NCI-H69 (cell line): ENCODE measurements around the gene MLH3.
"Not testable (repeated sequence)": the region's sequence is repeated elsewhere in the genome, so short reads cannot be mapped to it uniquely, and the experiment has no call there.

ENCODE experiments used
- DNase-seq: peaks from one replicate; lab custom pipeline; 2025; lab: John Stamatoyannopoulos, UW

Gene MLH3

DNA sequence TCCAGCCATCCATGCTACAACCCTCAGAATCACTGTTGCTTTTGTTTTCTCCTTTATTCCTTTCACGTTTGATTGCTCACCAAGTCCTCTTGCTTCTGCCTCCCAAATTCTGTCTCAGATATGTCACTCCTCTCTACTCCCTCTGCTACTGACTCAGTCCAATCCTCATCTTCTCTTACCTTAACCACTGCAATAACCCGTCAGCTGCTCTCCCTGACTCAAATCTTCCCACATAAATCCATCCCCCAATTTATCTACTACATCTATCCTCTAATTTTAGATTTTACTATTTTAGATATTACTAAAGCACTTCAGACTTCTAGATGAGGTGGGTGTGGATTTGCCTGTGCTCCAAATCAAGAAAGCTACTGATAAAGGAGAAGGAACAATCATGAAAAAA, 25.4 kb downstream of the MLH3 start:
- no peak for DNase-seq

DNA sequence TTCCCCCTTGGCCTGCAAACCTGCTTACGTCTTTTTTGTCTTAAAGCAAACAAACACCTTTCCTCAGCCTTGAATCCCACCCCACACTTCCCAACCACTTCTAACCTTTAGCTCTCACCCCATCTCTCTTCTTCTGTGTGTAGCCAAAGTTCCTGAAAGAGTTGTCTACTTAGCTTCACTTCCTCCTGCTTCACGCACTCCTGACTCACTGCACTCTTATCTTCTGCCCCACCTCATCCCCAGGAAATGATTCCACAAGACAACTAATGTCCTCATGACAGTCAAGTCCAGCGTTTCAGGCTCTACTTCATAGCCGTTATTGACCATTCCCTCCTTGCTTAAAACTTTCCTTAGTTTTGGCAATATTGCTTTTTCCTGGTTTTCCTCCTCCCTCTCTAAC, 26.2 kb downstream of the MLH3 start:
- no peak for DNase-seq

GRCh38 chr14:75023108-75023507, 28.2 kb downstream of the MLH3 start:
- DNase-seq: no peak

GRCh38 chr14:75022655-75023054, 28.6 kb downstream of the MLH3 start:
- peak; percentile 56 for DNase-seq

DNA sequence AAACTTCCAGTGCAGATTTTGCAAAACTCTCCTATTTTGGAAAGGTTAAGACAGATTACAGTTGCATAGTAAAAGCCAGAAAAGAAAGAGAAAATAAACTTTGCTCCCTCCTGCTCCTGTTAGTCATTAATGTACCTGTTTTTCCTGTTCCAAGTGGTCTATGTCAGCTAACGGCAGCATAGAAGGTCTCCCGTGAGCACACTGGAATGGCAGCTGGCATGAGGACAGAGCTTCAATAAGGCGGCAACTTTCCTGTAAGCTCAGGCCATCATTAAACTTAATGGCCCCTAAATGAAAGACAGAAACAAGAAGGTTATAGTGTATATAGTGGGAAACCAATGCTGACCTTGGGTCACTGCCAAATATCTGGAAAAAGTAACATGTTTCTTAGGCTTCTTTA, 32.6 kb downstream of the MLH3 start:
- DNase-seq: no peak

DNA sequence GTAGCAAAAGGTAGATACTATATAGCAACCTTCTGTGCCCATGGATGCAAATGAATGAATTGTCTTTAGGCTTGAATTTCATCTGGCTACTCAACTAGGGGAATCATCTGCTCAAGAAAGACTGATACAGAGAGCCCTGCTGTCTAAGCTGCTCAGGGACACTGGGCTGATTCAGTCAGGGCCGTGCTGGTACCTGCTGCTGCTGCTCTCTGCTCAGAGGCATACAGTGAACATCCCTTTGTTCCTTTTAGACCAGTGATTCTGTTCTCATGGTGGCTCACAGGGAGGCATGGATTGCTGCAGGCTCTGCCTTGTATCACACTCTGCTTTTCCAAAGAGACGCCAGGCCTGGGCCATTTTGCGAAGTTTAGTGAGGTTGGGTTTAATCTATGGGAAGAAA, 34.5 kb downstream of the MLH3 start:
- DNase-seq: no peak

- no peak for DNase-seq
These were observed 35.8 kb downstream of the MLH3 start for GRCh38 chr14:75015496-75015895.

GRCh38 chr14:75013290-75013689, 38.0 kb downstream of the MLH3 start:
- DNase-seq: no peak

DNA sequence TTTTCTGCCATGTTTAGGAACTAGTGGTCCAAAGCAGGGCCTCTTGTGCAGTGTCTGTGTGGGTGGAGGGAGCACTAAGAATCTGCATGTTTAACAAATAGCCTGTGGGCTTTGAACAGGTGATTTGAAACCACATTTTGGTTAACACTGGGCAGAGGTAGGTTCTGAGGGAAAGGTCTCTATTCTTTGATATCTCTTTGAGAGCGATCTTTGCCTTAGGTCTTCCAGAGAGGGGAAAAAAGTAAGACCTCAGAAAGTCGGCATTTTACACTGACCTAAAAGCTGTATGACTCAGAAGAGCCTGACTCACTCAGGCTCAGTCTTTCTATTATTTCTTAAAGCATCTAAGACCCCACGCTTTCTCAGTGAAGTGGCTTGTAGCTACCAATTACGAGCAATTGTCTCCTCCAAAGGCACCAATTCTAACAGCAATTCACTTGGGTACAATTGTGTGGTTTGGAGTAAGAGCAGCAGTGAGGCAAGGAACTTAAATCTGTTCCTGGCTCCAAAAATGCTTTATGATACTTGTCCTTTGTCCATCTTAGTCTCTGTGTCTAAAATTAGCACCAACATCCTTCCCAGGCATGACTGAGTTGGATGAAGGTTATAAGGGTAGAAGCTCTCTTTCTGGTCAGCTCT, 39.8 kb downstream of the MLH3 start:
- no peak for DNase-seq

- DNase-seq: no peak
These were observed 40.7 kb downstream of the MLH3 start for GRCh38 chr14:75010472-75011093.

DNA sequence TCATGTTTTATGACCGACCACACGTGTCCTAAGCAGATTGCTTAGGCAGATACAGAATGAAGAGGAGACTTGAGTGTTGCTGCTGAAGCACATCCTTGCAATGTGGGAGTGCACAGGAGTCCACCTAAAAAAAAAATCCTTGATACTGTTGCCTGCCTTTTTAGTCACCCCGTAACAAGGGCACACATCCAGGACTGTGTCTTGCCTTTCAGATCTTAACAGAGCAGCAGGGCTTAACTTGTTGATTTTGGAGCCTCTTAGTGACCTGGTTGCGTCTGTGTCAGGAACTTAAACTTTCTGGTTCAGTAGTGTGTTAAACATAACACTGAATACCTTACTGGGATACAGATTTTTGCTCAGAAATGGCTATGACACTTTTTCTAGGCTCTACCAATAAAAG, 42.1 kb downstream of the MLH3 start:
- DNase-seq: no peak

- no peak for DNase-seq
These were observed 45.9 kb downstream of the MLH3 start for GRCh38 chr14:75005357-75005756.

GRCh38 chr14:75003250-75004027, 47.8 kb downstream of the MLH3 start:
- DNase-seq: peak; percentile 30

DNA sequence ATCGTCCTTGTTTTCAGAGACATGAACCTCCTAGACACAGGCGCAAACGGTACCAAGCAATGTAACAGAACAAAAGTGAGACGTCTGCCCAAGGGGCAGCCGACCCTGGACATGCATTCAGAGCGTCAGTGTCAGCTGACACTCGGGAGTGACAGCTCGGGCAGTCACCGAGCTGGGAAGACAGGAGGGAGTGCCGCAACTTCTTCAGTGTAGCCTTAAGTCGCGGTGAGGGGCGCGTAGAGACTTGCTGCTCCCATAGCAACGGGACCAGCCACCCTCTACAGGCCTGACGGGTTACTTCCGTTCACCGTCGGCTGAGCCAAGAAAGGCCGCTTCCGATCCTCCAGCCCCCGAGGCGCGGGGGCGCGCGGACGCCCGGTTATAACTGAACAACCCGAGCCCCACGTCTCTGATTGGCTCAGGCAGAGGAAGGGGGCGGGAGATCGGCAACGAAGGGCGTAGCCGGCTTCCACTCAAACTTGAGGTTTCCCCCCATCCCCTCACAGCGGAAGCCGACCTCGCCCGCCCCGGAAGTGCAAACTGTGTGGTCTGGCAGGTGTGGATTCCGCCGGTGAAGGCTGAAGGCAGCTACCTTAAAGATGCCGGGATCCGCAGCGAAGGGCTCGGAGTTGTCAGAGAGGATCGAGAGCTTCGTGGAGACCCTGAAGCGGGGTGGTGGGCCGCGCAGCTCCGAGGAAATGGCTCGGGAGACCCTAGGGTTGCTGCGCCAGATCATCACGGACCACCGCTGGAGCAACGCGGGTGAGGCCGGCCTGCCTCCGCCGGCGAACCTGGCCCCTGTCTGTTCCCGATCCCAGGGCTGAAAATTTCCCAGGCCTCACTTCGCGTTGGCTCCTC, 48.6 kb downstream of the MLH3 start, which contains the start of gene EIF2B2:
Gene EIF2B2 (plus strand): TSS at position 530 of the 858 bp plus-strand sequence. CDS start 70 bp downstream, at position 600.
- DNase-seq: peak; percentile 99

- no peak for DNase-seq
These were observed 49.4 kb downstream of the MLH3 start for GRCh38 chr14:75001899-75002298.

DNA sequence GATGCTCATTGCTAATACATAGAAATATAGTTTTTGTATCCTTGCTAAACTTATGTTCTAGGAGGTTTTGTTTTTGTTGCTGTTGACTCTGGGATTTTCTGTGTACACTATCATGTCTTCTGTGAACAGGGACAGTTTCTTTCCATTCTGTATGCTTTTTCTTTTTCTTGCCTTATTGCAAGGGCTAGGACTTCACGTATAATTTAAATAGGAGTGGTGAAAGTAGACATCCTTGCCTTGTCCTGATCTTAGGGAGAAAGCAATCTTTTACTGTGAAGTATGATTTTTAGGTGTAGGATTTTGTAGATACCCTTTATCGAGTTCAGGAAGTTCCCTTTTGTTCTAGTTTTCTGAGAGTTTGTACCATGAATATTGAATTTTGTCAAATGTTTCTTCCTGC, 50.0 kb downstream of the MLH3 start:
- DNase-seq: no peak

- not testable (repeated sequence) for DNase-seq
These were observed 55.5 kb downstream of the MLH3 start for GRCh38 chr14:74995781-74996180.

GRCh38 chr14:74994182-74994581, 57.1 kb downstream of the MLH3 start:
- DNase-seq: not testable (repeated sequence)

GRCh38 chr14:74988993-74989392, 62.3 kb downstream of the MLH3 start:
- no peak for DNase-seq

DNA sequence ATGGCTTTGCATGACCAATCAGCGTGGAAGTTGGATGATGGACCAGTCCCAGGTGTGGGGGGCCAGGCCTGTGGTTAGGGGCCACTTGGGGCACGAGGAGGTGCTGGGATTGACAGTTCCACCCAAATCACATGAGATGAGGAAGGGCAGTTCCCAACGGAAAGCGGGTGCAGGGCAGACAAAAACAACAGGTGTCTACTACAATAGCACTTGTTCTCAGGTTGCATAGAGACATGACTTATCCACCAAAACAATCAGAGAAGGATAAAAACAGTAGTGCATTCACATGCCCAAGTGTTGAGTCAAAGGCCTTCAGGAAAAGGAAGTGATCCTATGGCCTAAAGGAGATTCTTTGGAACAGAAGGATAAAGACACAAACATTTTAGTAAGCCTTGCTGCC, 63.1 kb downstream of the MLH3 start:
- no peak for DNase-seq

GRCh38 chr14:74985806-74986205, 65.5 kb downstream of the MLH3 start:
- no peak for DNase-seq

GRCh38 chr14:74985028-74985310, 66.3 kb downstream of the MLH3 start:
- DNase-seq: no peak
